HL-60/S4 treated with phorbol 12-myristate 13-acetate at 8.2 ng/mL for 4 days and 3 days (cell line): Measurements from ENCODE around the gene TPSAB1.

Source experiments
- in situ Hi-C: fragments of 300-500 bp; cut with MboI; formaldehyde crosslinking; loops from 2 replicates; pipeline ENCODE4 v1.15.0; 2022; ENCODE audit warnings: low sequenced_read_pairs

The TPSAB1 gene

GRCh38 chr16:1209081-1209480, 31.4 kb upstream of the TPSAB1 start:
- in situ Hi-C loops: no loop called here

- in situ Hi-C loops: no loop called here
Observed at GRCh38 chr16:1210461-1210860, 30.0 kb upstream of the TPSAB1 start.

- in situ Hi-C loops: no loop called here
Observed at GRCh38 chr16:1211451-1212268, 28.8 kb upstream of the TPSAB1 start.

DNA sequence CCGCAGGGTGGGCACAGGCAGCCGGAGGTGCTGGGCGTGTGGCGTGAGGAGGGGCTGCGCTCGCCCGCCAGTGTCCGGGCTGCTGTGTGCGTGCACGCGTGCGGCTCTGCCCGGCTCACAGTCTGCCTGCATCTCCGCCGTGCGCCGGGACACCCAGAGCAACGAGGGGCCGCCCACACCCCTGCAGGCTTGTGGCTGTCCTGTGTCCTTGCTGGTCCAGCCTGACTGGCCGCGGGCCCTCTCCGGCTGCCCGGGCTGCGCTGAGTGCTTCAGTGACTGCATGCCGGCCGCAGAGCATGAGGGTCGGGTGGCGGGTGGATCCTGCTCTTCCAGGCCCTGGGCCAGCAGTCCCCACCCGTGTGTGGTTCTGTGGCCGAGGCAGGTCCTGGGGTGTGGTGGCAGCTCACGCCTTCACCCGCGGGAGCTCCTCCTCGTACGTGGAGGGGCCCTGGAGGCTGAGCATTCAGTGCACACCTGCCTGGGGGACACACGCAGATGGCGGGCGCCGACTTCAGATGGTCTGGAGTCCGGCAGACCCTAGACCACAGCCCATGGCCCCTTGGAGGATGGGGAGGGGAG, 27.8 kb upstream of the TPSAB1 start:
- in situ Hi-C loops: no loop called here

DNA sequence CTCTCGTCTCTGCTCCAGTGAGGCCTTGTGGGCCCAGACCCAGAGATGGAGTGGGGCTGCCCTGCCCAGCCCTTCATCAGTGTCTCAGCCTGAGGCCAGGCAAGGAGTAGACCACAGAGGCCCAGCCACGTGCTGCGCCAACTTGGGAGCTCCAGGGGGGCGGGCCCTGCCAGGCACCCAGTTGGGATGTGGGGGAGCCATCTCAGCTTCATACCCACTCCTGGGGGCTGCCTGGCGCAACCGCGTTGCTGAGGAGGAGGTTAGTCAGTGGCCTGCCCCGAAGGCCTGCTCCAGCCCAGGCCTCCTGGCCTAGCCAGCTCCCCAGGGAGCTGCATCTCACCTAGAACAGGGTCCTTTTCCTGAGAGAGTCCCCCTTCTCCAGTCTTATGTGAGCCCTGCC, 27.3 kb upstream of the TPSAB1 start:
- in situ Hi-C loops: no loop called here

DNA sequence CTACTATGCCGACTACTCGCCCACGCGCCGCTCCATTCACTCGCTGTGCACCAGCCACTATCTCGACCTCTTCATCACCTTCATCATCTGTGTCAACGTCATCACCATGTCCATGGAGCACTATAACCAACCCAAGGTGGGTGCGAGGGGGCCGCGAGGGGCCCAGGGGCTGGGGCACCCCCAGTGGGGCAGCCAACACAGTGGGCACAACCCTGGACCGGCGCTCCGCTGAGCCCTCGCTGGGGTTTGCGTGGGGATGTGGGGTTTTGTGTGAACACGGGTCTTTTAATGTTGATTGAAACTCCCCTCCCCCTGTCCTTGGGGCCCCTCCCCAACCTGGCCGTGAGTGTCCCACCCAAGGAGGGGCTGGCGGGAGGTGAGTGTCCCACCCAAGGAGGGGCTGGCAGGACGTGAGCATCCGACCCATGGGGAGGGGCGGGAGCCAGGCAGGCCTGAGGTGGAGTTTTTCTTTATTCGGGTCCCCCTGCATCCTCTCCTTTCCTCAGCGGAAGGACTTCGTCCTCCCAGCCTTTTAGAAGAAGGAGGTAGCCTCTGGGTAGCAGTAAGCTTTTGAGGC, 26.6 kb upstream of the TPSAB1 start:
- in situ Hi-C loops: no loop called here

- in situ Hi-C loops: no loop called here
Observed at GRCh38 chr16:1214719-1215118, 25.8 kb upstream of the TPSAB1 start.

DNA sequence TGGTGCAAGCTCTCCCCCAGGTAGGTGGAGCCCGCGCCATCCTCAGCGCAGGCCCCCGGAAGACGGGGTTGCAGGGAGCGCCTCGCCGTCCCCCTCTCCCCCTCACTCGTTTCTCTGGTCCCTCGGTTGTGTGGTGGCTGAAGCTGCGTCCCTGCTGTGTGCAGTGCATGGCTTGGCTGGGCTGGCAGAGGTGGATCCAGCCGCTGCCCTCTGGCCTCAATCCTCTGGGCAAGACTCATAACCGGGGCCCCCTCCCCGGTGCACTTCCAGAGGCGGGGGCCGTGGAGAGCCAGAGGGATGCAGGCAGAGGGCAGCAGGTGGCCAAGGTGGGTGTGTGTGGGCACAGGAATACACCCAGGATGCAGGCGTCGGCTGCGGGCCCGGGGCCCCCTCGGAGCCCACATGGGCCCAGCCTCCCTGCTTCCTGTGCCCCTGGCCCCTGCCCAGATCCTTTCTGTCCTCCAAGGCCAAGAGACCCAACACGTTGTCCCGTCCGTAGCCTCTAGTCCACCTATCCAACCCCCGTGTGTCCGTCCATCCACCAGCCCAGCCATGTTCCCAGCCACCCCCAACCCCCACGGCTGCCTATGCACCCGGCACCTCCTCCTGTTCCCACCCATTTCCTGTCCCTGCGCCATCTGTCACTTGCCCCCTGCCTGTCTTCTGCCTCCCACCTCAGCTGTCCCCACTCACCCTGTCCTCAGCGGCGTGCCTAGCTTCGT, 24.8 kb upstream of the TPSAB1 start:
- in situ Hi-C loops: no loop called here

DNA sequence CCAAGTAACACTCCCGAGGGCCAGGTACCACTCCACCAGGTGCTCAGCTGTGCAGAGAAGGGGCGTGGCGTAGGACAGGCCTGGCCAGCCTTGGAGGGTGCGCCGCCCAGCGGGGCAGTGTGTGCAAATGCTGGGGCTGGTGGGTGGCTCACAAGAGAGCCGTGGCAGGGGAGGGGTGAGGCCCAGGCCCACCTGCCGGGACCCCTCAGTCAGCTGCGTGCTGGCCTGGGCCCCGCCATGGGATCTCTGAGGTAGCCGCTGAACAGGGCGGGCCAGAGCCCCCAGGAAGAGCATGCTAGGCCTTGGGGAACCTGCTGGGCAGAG, 24.2 kb upstream of the TPSAB1 start:
- in situ Hi-C loops: no loop called here

DNA sequence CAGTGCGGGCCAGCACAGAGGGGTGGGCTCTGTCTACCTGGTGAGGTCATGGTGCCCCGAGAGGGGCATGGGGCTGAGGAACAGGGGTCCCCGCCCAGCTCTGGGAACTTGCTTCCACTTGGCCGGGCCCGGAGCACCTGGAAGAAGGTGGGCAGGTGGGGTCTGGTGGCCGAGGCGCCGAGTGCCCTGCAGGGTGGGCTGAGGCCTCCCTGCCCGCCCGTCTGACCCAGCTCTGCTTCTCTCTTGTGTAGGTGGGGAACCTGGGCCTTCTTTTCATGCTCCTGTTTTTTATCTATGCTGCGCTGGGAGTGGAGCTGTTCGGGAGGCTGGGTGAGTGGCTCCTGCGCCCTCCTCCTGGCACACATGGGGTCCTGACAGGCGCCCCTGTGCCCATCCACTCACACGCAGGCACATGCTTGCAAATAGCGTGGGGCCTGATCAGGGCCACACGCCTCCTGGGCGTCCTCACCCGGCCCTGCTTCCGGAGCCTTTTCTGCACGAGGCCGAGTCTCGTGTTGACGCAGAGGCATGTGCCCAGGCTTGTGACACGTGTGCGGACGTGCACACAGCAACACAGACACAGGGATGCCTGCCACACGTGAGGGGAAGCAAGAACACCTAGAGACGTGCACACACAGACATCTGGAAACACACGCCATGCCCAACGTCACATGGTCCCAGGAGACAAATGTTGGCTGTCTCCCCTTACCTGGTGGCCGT, 23.7 kb upstream of the TPSAB1 start:
- in situ Hi-C loops: no loop called here

DNA sequence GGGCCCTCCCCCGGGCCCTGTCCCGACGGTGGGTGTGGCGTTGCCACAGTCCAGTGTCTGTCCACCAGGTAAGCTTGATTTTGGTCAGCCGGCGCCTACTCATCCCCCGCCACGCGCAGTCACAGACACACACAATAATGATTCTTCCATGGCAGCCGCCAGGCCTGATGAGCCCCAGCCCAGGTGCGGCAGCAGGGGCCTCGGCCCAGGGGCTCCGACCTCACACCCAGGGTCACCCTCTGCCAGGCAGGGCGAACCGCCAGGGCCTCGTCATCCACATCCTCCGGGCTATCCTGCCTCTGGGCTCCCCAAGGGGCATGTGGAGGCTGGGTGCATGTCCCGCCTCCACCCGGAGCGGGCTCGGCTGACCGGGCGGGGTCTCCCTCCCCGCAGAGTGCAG, 23.0 kb upstream of the TPSAB1 start:
- in situ Hi-C loops: no loop called here

DNA sequence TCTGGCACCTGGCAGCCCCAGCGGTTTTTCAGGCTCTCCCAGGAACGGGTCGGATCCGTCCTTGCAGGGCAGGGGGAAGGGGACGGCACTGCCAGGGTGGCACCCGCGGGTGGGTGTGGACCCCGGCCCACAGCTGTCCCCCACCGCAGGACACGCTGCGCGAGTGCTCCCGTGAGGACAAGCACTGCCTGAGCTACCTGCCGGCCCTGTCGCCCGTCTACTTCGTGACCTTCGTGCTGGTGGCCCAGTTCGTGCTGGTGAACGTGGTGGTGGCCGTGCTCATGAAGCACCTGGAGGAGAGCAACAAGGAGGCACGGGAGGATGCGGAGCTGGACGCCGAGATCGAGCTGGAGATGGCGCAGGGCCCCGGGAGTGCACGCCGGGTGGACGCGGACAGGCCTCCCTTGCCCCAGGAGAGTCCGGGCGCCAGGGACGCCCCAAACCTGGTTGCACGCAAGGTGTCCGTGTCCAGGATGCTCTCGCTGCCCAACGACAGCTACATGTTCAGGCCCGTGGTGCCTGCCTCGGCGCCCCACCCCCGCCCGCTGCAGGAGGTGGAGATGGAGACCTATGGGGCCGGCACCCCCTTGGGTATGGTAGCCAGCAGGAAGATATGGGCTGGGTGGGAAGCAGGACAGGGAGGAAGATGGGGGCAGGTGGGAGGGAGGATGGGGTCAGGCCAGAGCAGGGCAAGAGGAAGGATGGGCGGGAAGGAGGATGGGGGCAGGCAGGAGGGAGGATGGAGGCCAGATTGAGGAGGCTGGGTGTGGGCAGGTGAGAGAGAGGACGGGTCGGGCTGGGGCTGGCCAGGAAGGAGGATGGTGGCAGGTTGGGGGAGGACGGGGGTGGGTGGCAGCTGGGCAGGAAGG, 22.2 kb upstream of the TPSAB1 start:
- in situ Hi-C loops: no loop called here

DNA sequence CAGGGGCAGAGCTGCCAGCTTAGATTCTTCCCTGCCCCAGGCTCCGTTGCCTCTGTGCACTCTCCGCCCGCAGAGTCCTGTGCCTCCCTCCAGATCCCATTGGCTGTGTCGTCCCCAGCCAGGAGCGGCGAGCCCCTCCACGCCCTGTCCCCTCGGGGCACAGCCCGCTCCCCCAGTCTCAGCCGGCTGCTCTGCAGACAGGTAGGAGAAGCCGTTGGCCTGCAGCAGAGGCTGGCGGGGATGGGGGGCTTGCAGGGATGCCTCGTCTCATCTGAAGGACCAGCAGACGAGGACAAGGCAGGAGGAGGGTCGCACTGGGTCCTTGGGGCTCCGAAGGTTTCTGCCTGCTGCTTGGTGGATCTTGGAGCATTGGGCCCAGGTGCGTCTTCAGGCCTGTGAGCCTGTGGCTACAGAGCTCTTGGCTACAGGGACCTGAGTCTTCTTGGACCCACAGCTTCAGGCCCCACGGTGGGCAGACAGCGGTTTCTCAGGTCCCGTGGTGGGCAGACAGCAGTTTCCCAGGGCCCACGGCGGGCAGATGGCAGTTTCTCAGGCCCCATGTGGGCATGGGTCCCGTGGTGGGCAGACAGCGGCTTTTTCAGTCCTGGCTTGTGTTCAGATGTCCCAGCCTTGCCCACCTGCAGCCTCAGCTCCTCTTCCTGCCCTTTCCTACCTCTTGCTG, 21.4 kb upstream of the TPSAB1 start:
- in situ Hi-C loops: no loop called here

- in situ Hi-C loops: no loop called here
Observed at GRCh38 chr16:1220098-1220728, 20.3 kb upstream of the TPSAB1 start.

- in situ Hi-C loops: no loop called here
Observed at GRCh38 chr16:1220841-1221627, 19.5 kb upstream of the TPSAB1 start.

DNA sequence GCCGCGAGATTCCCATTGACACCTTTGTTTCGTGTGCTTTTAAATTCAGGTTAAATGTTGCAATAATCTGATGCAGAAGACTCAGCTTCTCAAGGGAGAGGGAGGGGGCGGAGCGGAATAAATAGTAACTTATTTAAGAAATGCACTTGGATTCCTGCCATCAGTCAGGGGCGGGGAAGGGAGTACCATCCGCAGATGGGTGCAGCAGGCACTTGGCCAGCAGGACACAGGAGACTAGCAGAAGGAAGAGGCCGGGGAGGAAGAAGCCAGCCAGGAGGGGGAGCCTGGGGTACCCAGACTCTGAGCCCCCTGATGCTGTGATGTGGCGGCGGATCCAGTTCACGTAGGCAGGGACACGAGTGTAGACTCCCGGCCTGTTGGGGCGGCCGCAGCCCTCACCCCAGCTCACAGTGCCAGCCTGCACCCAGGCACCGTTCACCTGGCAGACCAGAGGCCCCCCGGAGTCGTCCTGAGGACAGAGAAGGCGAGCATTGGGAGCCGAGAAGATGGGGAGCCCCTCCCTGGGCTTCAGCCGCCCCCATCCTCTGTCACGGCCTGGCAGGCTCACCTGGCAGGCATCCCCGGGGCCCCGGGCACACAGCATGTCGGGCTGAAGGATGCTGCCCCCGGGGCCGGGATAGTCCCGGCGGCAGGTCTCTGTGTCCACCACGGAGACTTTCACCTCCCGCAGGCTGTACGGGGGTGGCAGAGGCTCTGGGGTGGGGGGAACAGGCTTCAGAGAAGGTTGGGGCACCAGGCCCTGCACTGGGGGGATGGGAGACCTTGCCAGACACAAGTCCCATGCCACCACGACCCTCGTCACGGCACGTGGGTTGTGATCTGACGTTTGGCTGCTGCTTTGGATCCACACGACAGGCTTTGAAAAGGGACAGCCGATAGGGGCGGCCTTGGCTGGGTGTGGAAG, 18.6 kb upstream of the TPSAB1 start:
- in situ Hi-C loops: no loop called here

DNA sequence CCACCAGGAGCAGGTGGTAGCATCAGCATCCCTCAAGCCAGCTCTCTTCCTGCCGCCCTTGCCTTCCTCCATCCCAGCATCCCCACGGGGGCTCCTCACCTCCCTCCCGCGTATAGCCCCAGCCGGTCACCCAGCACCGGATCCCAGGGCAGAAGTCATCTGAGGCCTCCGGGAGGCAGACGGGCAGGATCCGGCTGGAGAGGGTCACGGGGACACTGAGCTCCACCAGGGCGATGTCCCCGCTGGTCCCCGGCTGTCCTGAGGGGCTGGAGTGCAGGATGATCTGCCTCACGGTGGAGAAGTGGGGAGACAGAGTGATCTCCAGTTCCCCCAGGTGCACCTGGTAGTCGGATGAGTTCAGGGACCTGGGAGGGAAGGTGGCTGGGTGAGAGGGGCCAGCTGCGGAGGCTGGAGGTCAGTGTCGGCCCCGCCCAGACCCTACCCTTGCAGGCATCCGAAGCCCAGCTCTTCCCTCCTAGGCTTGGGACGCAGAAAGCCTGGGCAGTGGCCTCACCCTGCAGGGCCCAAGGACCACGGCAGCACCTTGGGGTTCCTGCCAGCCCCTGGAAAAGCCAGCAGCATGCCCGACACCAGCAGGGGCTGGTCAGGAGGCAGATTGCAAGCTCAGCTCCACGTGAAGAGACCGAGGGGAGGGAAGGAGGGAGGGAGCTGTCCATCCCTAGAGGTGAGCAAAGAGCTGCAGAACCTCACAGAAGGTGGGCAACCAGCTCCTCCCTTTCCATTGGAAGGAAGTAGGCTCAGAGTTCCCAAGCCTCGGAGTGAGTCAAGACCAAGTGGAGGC, 17.8 kb upstream of the TPSAB1 start:
- in situ Hi-C loops: no loop called here
